Measurements from ENCODE around the gene CELA3B. TPM values are rescaled to one million over a fixed set of nuclear protein-coding genes. Genes with fewer than 3 reads are reported as not detected.
"Not testable (repeated sequence)": the region's sequence is repeated elsewhere in the genome, so short reads cannot be mapped to it uniquely, and the experiment has no call there.

The CELA3B gene
- polyA plus RNA-seq, 1 donor (not counting 4 experiments of a cell fraction or from before 2014, with no cell fraction given), result not detected

GRCh38 chr1:21996663-21996970 is 19.8 kb downstream of the CELA3B start:
- H3K4me3 ChIP-seq (ENCODE audit: control insufficient read depth in 2 of 3, extremely low read depth in 1 of 3, insufficient read depth in 2 of 3, low read depth in 1 of 3, low read length in 3 of 3); H3K9me1 ChIP-seq (ENCODE audit: control insufficient read depth, extremely low read depth, insufficient read depth, low read length); H3K79me2 ChIP-seq (ENCODE audit: control insufficient read depth, insufficient read depth, low read length); H2AFZ ChIP-seq (ENCODE audit: control insufficient read depth, low read length); H3K4me2 ChIP-seq (ENCODE audit: control insufficient read depth, extremely low read depth, insufficient read depth, low read depth, low read length); H3K27ac ChIP-seq (ENCODE audit: control insufficient read depth, insufficient read depth, low read length); H3K9ac ChIP-seq (ENCODE audit: control insufficient read depth, extremely low read depth, insufficient read depth, low read length); H3K4me1 ChIP-seq (ENCODE audit: control insufficient read depth, extremely low read depth, insufficient read depth, low read length); H4K20me1 ChIP-seq (ENCODE audit: control insufficient read depth, extremely low read depth, insufficient read depth, low read length); FAIRE-seq; H3K9me3 ChIP-seq (ENCODE audit: control insufficient read depth, low read depth, low read length); DNase-seq (ENCODE audit: low read depth, low spot score); H3K36me3 ChIP-seq (ENCODE audit: control insufficient read depth in 2 of 2, extremely low read depth in 1 of 2, insufficient read depth in 2 of 2, low read length in 2 of 2); dilution Hi-C loops (cut with MboI; ENCODE audit: extremely low pct_ligation_motif_present, low sequenced_read_pairs); H3K27me3 ChIP-seq (ENCODE audit: control insufficient read depth, extremely low read depth, insufficient read depth, low read length): not testable (repeated sequence)

GRCh38 chr1:21997891-21998623 is 21.2 kb downstream of the CELA3B start:
- H3K9me3 ChIP-seq (ENCODE audit: control insufficient read depth, low read depth, low read length); H3K9me1 ChIP-seq (ENCODE audit: control insufficient read depth, extremely low read depth, insufficient read depth, low read length); H3K27me3 ChIP-seq (ENCODE audit: control insufficient read depth, extremely low read depth, insufficient read depth, low read length); DNase-seq (ENCODE audit: low read depth, low spot score); dilution Hi-C loops (cut with MboI; ENCODE audit: extremely low pct_ligation_motif_present, low sequenced_read_pairs); FAIRE-seq; H3K9ac ChIP-seq (ENCODE audit: control insufficient read depth, extremely low read depth, insufficient read depth, low read length); H3K4me1 ChIP-seq (ENCODE audit: control insufficient read depth, extremely low read depth, insufficient read depth, low read length); H3K4me3 ChIP-seq (ENCODE audit: control insufficient read depth in 2 of 3, extremely low read depth in 1 of 3, insufficient read depth in 2 of 3, low read depth in 1 of 3, low read length in 3 of 3); H4K20me1 ChIP-seq (ENCODE audit: control insufficient read depth, extremely low read depth, insufficient read depth, low read length); H3K27ac ChIP-seq (ENCODE audit: control insufficient read depth, insufficient read depth, low read length); H3K4me2 ChIP-seq (ENCODE audit: control insufficient read depth, extremely low read depth, insufficient read depth, low read depth, low read length); H3K36me3 ChIP-seq (ENCODE audit: control insufficient read depth in 2 of 2, extremely low read depth in 1 of 2, insufficient read depth in 2 of 2, low read length in 2 of 2); H3K79me2 ChIP-seq (ENCODE audit: control insufficient read depth, insufficient read depth, low read length); H2AFZ ChIP-seq (ENCODE audit: control insufficient read depth, low read length): not testable (repeated sequence)

GRCh38 chr1:21998624-21999294 is 21.9 kb downstream of the CELA3B start:
- dilution Hi-C loops (cut with MboI; ENCODE audit: extremely low pct_ligation_motif_present, low sequenced_read_pairs); H2AFZ ChIP-seq (ENCODE audit: control insufficient read depth, low read length); DNase-seq (ENCODE audit: low read depth, low spot score); H4K20me1 ChIP-seq (ENCODE audit: control insufficient read depth, extremely low read depth, insufficient read depth, low read length); H3K36me3 ChIP-seq (ENCODE audit: control insufficient read depth in 2 of 2, extremely low read depth in 1 of 2, insufficient read depth in 2 of 2, low read length in 2 of 2); H3K79me2 ChIP-seq (ENCODE audit: control insufficient read depth, insufficient read depth, low read length); H3K9ac ChIP-seq (ENCODE audit: control insufficient read depth, extremely low read depth, insufficient read depth, low read length); H3K4me2 ChIP-seq (ENCODE audit: control insufficient read depth, extremely low read depth, insufficient read depth, low read depth, low read length); H3K4me3 ChIP-seq (ENCODE audit: control insufficient read depth in 2 of 3, extremely low read depth in 1 of 3, insufficient read depth in 2 of 3, low read depth in 1 of 3, low read length in 3 of 3); FAIRE-seq; H3K4me1 ChIP-seq (ENCODE audit: control insufficient read depth, extremely low read depth, insufficient read depth, low read length); H3K27ac ChIP-seq (ENCODE audit: control insufficient read depth, insufficient read depth, low read length); H3K9me1 ChIP-seq (ENCODE audit: control insufficient read depth, extremely low read depth, insufficient read depth, low read length); H3K9me3 ChIP-seq (ENCODE audit: control insufficient read depth, low read depth, low read length); H3K27me3 ChIP-seq (ENCODE audit: control insufficient read depth, extremely low read depth, insufficient read depth, low read length): not testable (repeated sequence)

GRCh38 chr1:21999645-22000044 is 22.8 kb downstream of the CELA3B start:
- H3K27ac ChIP-seq (ENCODE audit: control insufficient read depth, insufficient read depth, low read length); DNase-seq (ENCODE audit: low read depth, low spot score); H3K9me3 ChIP-seq (ENCODE audit: control insufficient read depth, low read depth, low read length); H3K9ac ChIP-seq (ENCODE audit: control insufficient read depth, extremely low read depth, insufficient read depth, low read length); H3K36me3 ChIP-seq (ENCODE audit: control insufficient read depth in 2 of 2, extremely low read depth in 1 of 2, insufficient read depth in 2 of 2, low read length in 2 of 2); dilution Hi-C loops (cut with MboI; ENCODE audit: extremely low pct_ligation_motif_present, low sequenced_read_pairs); H3K4me3 ChIP-seq (ENCODE audit: control insufficient read depth in 2 of 3, extremely low read depth in 1 of 3, insufficient read depth in 2 of 3, low read depth in 1 of 3, low read length in 3 of 3); H2AFZ ChIP-seq (ENCODE audit: control insufficient read depth, low read length); H3K4me1 ChIP-seq (ENCODE audit: control insufficient read depth, extremely low read depth, insufficient read depth, low read length); H3K27me3 ChIP-seq (ENCODE audit: control insufficient read depth, extremely low read depth, insufficient read depth, low read length); H3K79me2 ChIP-seq (ENCODE audit: control insufficient read depth, insufficient read depth, low read length); H4K20me1 ChIP-seq (ENCODE audit: control insufficient read depth, extremely low read depth, insufficient read depth, low read length); H3K4me2 ChIP-seq (ENCODE audit: control insufficient read depth, extremely low read depth, insufficient read depth, low read depth, low read length); H3K9me1 ChIP-seq (ENCODE audit: control insufficient read depth, extremely low read depth, insufficient read depth, low read length): not testable (repeated sequence)
- peak; percentile 53 for FAIRE-seq
